ENCODE data around the gene SH3RF3. TPM values are rescaled to one million over a fixed set of nuclear protein-coding genes. Genes with fewer than 3 reads are reported as not detected.

Gene SH3RF3
- polyA plus RNA-seq, 1 donor (not counting 4 experiments of a cell fraction or from before 2014, with no cell fraction given), result 0.08 TPM

- H3K9me1 ChIP-seq (ENCODE audit: control insufficient read depth, extremely low read depth, insufficient read depth, low read length), result no peaks in the 10 kb centered on the region
- FAIRE-seq (peak; percentile 49), DNase-seq (ENCODE audit: low read depth, low spot score) (no peak)
- H3K79me2 ChIP-seq (ENCODE audit: control insufficient read depth, insufficient read depth, low read length), result no peaks in the 10 kb centered on the region
- no peaks in the 10 kb centered on the region for H3K9me3 ChIP-seq (ENCODE audit: control insufficient read depth, low read depth, low read length)
- no peak overlapping the region for H2AFZ ChIP-seq (ENCODE audit: control insufficient read depth, low read length)
- peak overlapping the region; percentile 39 for H3K4me2 ChIP-seq (ENCODE audit: control insufficient read depth, extremely low read depth, insufficient read depth, low read depth, low read length)
- no peaks in the 10 kb centered on the region for H3K36me3 ChIP-seq (ENCODE audit: control insufficient read depth in 2 of 2, extremely low read depth in 1 of 2, insufficient read depth in 2 of 2, low read length in 2 of 2)
- no peak overlapping the region for H3K27ac ChIP-seq (ENCODE audit: control insufficient read depth, insufficient read depth, low read length)
- H3K27me3 ChIP-seq (ENCODE audit: control insufficient read depth, extremely low read depth, insufficient read depth, low read length), result peaks cover 31% of the 10 kb centered on the region
- no peak overlapping the region for H3K9ac ChIP-seq (ENCODE audit: control insufficient read depth, extremely low read depth, insufficient read depth, low read length)
- peaks cover 12% of the 10 kb centered on the region for H3K4me1 ChIP-seq (ENCODE audit: control insufficient read depth, extremely low read depth, insufficient read depth, low read length)
- H3K4me3 ChIP-seq (ENCODE audit: control insufficient read depth in 2 of 3, extremely low read depth in 1 of 3, insufficient read depth in 2 of 3, low read depth in 1 of 3, low read length in 3 of 3), result peak overlapping the region in 1 of 3 experiments; percentile 11
- TF ChIP-seq EZH2 (IDR thresholded peaks at IDR 0.05; ENCODE audit: low read length), result no peak
- TF ChIP-seq, protein P1, sequence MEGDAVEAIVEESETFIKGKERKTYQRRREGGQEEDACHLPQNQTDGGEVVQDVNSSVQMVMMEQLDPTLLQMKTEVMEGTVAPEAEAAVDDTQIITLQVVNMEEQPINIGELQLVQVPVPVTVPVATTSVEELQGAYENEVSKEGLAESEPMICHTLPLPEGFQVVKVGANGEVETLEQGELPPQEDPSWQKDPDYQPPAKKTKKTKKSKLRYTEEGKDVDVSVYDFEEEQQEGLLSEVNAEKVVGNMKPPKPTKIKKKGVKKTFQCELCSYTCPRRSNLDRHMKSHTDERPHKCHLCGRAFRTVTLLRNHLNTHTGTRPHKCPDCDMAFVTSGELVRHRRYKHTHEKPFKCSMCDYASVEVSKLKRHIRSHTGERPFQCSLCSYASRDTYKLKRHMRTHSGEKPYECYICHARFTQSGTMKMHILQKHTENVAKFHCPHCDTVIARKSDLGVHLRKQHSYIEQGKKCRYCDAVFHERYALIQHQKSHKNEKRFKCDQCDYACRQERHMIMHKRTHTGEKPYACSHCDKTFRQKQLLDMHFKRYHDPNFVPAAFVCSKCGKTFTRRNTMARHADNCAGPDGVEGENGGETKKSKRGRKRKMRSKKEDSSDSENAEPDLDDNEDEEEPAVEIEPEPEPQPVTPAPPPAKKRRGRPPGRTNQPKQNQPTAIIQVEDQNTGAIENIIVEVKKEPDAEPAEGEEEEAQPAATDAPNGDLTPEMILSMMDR (optimal IDR thresholded peaks at IDR 0.05 in 1 of 3, IDR thresholded peaks at IDR 0.05 in 1 of 3, conservative IDR thresholded peaks at IDR 0.05 in 1 of 3; ENCODE audit: extremely low read depth in 1 of 3, insufficient read depth in 2 of 3, low read length in 3 of 3), result no peak
- dilution Hi-C loops (cut with MboI; ENCODE audit: extremely low pct_ligation_motif_present, low sequenced_read_pairs), result no loop called here
- H4K20me1 ChIP-seq (ENCODE audit: control insufficient read depth, extremely low read depth, insufficient read depth, low read length), result no peaks in the 10 kb centered on the region
Measured at GRCh38 chr2:109266998-109267854, 138.2 kb downstream of the SH3RF3 start.

DNA sequence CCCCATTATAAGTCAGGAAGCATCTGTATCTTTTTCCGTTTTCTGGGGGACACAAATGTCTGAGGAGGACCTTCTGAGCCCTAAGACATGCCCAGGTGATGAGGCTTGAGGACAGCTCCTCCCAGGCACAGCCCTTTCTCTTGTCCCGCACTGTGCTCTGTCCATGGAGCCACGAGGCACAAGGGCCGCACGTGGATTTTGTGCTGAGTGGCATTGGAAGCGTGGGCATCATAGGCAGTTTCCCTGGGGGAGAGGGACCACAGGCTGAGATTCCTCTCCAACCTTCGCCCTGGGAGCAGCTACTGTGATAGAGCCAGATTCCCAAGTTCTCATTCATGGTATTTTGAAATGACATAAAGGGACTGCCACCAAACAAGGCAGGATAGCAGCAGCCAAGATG is 139.9 kb downstream of the SH3RF3 start:
- dilution Hi-C loops (cut with MboI; ENCODE audit: extremely low pct_ligation_motif_present, low sequenced_read_pairs), result no loop called here
- no peak overlapping the region for H3K9ac ChIP-seq (ENCODE audit: control insufficient read depth, extremely low read depth, insufficient read depth, low read length)
- H3K36me3 ChIP-seq (ENCODE audit: control insufficient read depth in 2 of 2, extremely low read depth in 1 of 2, insufficient read depth in 2 of 2, low read length in 2 of 2), result no peaks in the 10 kb centered on the region
- H3K79me2 ChIP-seq (ENCODE audit: control insufficient read depth, insufficient read depth, low read length), result no peaks in the 10 kb centered on the region
- H3K27ac ChIP-seq (ENCODE audit: control insufficient read depth, insufficient read depth, low read length), result no peak overlapping the region
- TF ChIP-seq, protein P1 (optimal IDR thresholded peaks at IDR 0.05 in 1 of 3, IDR thresholded peaks at IDR 0.05 in 1 of 3, conservative IDR thresholded peaks at IDR 0.05 in 1 of 3; ENCODE audit: extremely low read depth in 1 of 3, insufficient read depth in 2 of 3, low read length in 3 of 3), result no peak
- TF ChIP-seq EZH2 (IDR thresholded peaks at IDR 0.05; ENCODE audit: low read length), result no peak
- H3K9me1 ChIP-seq (ENCODE audit: control insufficient read depth, extremely low read depth, insufficient read depth, low read length), result no peaks in the 10 kb centered on the region
- H3K4me2 ChIP-seq (ENCODE audit: control insufficient read depth, extremely low read depth, insufficient read depth, low read depth, low read length), result no peak overlapping the region
- H4K20me1 ChIP-seq (ENCODE audit: control insufficient read depth, extremely low read depth, insufficient read depth, low read length), result no peaks in the 10 kb centered on the region
- H3K4me1 ChIP-seq (ENCODE audit: control insufficient read depth, extremely low read depth, insufficient read depth, low read length), result peaks cover 12% of the 10 kb centered on the region
- no peaks in the 10 kb centered on the region for H3K9me3 ChIP-seq (ENCODE audit: control insufficient read depth, low read depth, low read length)
- no peak for FAIRE-seq
- DNase-seq (ENCODE audit: low read depth, low spot score), result no peak
- H3K4me3 ChIP-seq (ENCODE audit: control insufficient read depth in 2 of 3, extremely low read depth in 1 of 3, insufficient read depth in 2 of 3, low read depth in 1 of 3, low read length in 3 of 3), result no peak overlapping the region
- H2AFZ ChIP-seq (ENCODE audit: control insufficient read depth, low read length), result no peak overlapping the region
- peaks cover 41% of the 10 kb centered on the region for H3K27me3 ChIP-seq (ENCODE audit: control insufficient read depth, extremely low read depth, insufficient read depth, low read length)

Measured in keratinocyte (primary cell).